GM21528 (cell line): ENCODE measurements around the gene KLHL12.

Experiments
- ATAC-seq: cut with Tn5 transposase; IDR thresholded peaks from one replicate; pipeline ENCODE4 v1.9.1; 2021; ENCODE audit warnings: mild to moderate bottlenecking, moderate library complexity; ENCODE audit not compliant: unreplicated experiment, low FRiP score

The KLHL12 gene

GRCh38 chr1:202844935-202845334 is 82.1 kb downstream of the KLHL12 start:
- ATAC-seq = no peak

- no peak for ATAC-seq
Observed at GRCh38 chr1:202844259-202844658, 82.8 kb downstream of the KLHL12 start.

GRCh38 chr1:202843081-202843480 is 84.0 kb downstream of the KLHL12 start:
- no peak for ATAC-seq
